Kidney (tissue), 14 donors: ENCODE results near the gene PDGFRA. TPM values are rescaled to one million over a fixed set of nuclear protein-coding genes. Genes with fewer than 3 reads are reported as not detected.

Experiments used
- DNase-seq, 5 donors: peaks; one replicate each; pipeline ENCODE4 v3.0.0-alpha.2; 2013 to 2020
- FAIRE-seq: peaks from 2 replicates; lab custom pipeline; 2012; peaks lifted over from hg19 to GRCh38; lab: Jason Lieb, UNC
- H3K27ac ChIP-seq, 2 donors: one replicate each; pipeline ENCODE4 v1.7.0; 2013; ENCODE audit warnings: low read depth in 2 of 2, low read length in 2 of 2, inconsistent platforms in 1 of 2
- H3K27me3 ChIP-seq: one replicate; pipeline ENCODE4 v1.7.1; 2013; ENCODE audit warnings: low read length, inconsistent platforms; ENCODE audit not compliant: control insufficient read depth, insufficient read depth
- H3K36me3 ChIP-seq, 3 donors: one replicate each; pipeline versions ENCODE4 v1.7.0 to v1.7.1; 2013; ENCODE audit warnings: low read length in 3 of 3, control low read depth in 1 of 3, inconsistent platforms in 1 of 3; ENCODE audit not compliant: insufficient read depth in 3 of 3, control insufficient read depth in 2 of 3
- H3K4me1 ChIP-seq, 3 donors: one replicate each; pipeline versions ENCODE4 v1.7.0 to v1.7.1; 2013; ENCODE audit warnings: low read length in 3 of 3, inconsistent platforms in 1 of 3, low read depth in 1 of 3; ENCODE audit not compliant: control insufficient read depth in 2 of 3, insufficient read depth in 2 of 3
- H3K4me3 ChIP-seq, 3 donors: one replicate each; pipeline versions ENCODE4 v1.7.0 to v1.8.1; 2013; ENCODE audit warnings: low read length in 3 of 3, control low read depth in 1 of 3, inconsistent platforms in 1 of 3
- H3K9ac ChIP-seq, 3 donors: one replicate each; pipeline versions ENCODE4 v1.7.0 to v1.7.1; 2013; ENCODE audit warnings: low read length in 3 of 3, control low read depth in 1 of 3, inconsistent platforms in 1 of 3
- H3K9me3 ChIP-seq, 3 donors: one replicate each; pipeline versions ENCODE4 v1.7.0 to v1.7.1; 2013; ENCODE audit warnings: low read length in 3 of 3, control low read depth in 1 of 3, inconsistent platforms in 1 of 3; ENCODE audit not compliant: control insufficient read depth in 2 of 3, insufficient read depth in 1 of 3
- CTCF ChIP-seq: IDR thresholded peaks from 3 replicates; pipeline ENCODE4 v1.5.1; 2012; ENCODE audit warnings: mild to moderate bottlenecking, moderate library complexity, borderline replicate concordance; ENCODE audit not compliant: insufficient read depth; ENCODE audit errors: extremely low read depth
- intact Hi-C: fragments of 100-400 bp; cut with DNase I; formaldehyde crosslinking; loops from one replicate; pipeline ENCODE4 v1.11.1; 2022
- polyA plus RNA-seq: library from polyadenylated mRNA; stranded (reverse); fragments of 350-450 nt; fragmentation: Illumina TruSeq; extraction: RNeasy Lipid Tissue Mini Kit (QIAGEN cat#74804); gene quantifications from one replicate; pipeline ENCODE4 v1.2.3, GENCODE V29; 2014; ENCODE audit warnings: low read depth, low replicate concordance; ENCODE audit not compliant: insufficient read depth
- total RNA-seq: library from RNA; stranded (reverse); fragmentation: NEBNext Ultra II Directional; extraction: Animal tissue kit (Norgen Biotek cat#: 25700); gene quantifications from one replicate; pipeline ENCODE4 v1.2.1, GENCODE V29; 2021
- donor health status: control.
- donor health status: control.
- donor health status: control.
- donor health status: control.
- donor health status: control.
- donor health status: DM: yes; HTN: yes; CAD: no.
- donor health status: Normal renal cell carcinoma (clear cell type).

The PDGFRA gene
- total and polyA plus RNA-seq, 2 donors from 2014 or later, result 12.3 to 71.0 TPM

DNA sequence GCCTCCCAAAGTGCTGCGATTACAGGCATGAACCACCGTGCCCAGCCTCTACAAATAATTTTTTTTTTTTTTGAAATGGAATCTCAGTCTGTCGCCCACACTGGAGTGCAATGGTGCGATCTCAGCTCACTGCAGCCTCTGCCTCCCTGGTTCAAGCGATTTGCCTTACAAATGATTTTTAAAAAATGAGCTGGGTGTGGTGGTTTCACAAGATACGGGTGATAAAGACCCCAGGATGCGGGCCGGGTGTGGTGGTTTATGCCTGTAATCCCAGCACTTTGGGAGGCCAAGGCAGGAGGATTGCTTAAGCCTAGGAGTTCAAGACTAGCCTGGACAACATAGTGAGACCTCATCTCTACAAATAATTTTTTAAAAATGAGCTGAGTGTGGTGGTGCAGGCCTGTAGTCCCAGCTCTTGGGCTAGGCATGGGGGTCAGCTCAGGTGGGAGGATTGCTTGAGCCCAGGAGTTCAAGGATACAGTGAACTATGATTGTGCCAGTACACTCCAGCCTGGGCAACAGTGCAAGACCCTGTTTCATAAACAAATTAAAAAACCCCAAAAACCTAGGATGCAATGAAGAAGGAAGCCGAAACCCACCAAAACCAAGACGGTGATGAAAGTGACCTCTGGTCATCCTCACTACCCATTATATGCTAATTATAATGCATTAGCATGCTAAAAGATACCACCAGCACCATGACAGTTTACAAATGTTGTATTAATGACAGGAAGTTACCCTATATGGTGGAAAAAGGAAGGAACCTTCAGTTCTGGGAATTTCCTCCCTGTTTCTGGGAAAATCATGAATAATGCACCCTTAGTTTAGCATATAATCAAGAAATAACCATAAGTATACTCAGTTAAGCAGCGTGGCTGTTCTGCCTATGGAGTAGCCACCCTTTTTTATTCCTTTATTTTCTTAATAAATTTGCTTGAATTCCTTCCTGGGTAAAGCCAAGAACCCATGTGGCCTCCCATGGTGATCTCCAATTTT is 27.7 kb downstream of the PDGFRA start:
- Histone ChIP-seq H3K27me3 (no peaks in the 10 kb centered on the region), H3K4me1 (no peaks in the 10 kb centered on the region), H3K36me3 (no peaks in the 10 kb centered on the region), H3K9me3 (no peaks in the 10 kb centered on the region), H3K27ac (no peak overlapping the region), H3K9ac (no peak overlapping the region), H3K4me3 (no peak overlapping the region)
- no peak for DNase-seq
- FAIRE-seq, result no peak
- TF ChIP-seq CTCF, result no peak
- intact Hi-C loops, result no loop called here

- DNase-seq (no peak), FAIRE-seq (no peak)
- no peak overlapping the region for H3K27ac ChIP-seq
- peaks cover 0 to 5% (median 0%) of the 10 kb centered on the region in 3 donors for H3K36me3 ChIP-seq
- H3K27me3 ChIP-seq, result no peaks in the 10 kb centered on the region
- no peak overlapping the region for H3K9ac ChIP-seq
- no peaks in the 10 kb centered on the region for H3K9me3 ChIP-seq
- H3K4me3 ChIP-seq, result no peak overlapping the region
- intact Hi-C loops, result no loop called here
- no peak for TF ChIP-seq CTCF
- no peaks in the 10 kb centered on the region for H3K4me1 ChIP-seq
Measured at GRCh38 chr4:54265366-54265765, 36.3 kb downstream of the PDGFRA start.

- Histone ChIP-seq H3K27me3 (no peaks in the 10 kb centered on the region), H3K36me3 (peaks cover 0 to 5% (median 0%) of the 10 kb centered on the region in 3 donors), H3K4me1 (no peaks in the 10 kb centered on the region), H3K9ac (no peak overlapping the region), H3K9me3 (no peaks in the 10 kb centered on the region), H3K4me3 (no peak overlapping the region), H3K27ac (no peak overlapping the region)
- TF ChIP-seq CTCF, result no peak
- intact Hi-C loops, result no loop called here
- FAIRE-seq (no peak), DNase-seq (no peak)
Measured at GRCh38 chr4:54268151-54268550, 39.1 kb downstream of the PDGFRA start.
